NOMO-1 treated with dmso at 0.1 percent for 144 hours (cell line): ENCODE results near the gene COL4A2.

Experiments used
- DNase-seq: peaks from one replicate; lab custom pipeline; 2025; ENCODE audit not compliant: unreplicated experiment; lab: John Stamatoyannopoulos, UW

COL4A2 gene

DNA sequence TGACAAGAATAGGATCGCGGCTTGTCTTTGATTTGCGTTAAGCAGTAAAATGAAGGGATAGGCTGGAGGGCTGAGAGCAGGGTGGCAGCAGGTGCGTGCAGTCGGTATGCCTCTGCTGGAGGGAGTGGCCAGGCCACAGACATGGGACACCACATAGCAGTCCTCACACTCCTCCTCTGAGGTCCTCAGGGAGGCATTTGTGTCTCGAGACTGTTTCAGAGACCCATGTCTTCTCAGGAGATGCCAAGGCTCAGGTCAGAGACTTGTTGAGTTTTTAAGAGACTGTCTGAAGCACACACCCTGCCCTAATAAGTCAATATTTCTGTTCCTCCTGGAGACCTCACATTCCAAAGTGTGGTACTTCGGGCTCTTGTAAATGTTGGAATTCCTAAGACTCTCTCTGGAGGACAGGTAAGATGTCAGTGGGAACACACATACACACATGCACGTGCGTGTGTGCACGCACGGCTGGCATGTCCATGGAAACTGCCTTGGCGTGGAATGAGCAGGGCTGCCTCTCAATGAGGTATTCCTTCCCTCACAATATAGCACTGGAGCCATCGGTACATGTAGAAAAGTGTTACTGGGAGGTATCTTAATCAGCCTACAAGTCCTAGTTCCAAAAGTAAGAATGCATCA, 46.4 kb downstream of the COL4A2 start:
- no peak for DNase-seq

DNA sequence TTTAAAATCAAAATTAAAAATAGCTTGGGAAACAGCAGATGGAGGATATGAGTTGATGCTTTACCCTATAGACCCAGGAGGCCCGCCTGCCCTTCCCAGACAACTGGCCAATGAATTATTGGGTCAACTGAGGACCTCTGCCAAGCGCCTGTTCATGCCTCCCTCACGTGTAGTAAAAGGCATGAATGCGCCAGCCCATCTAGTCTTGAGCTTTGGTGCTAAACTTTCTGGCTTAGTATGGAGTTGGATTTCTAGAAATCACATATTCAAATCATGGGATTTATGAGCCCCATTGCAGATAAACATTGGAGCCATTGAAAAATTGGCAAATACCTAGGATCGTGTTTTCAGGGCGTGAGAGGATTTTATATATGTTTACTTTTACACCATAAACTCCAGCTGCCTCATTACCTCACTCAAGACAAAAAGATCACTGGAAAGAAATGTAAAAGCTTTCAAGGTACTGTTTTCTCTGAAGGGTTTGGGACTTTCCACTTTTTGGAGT, 47.1 kb downstream of the COL4A2 start:
- no peak for DNase-seq

DNA sequence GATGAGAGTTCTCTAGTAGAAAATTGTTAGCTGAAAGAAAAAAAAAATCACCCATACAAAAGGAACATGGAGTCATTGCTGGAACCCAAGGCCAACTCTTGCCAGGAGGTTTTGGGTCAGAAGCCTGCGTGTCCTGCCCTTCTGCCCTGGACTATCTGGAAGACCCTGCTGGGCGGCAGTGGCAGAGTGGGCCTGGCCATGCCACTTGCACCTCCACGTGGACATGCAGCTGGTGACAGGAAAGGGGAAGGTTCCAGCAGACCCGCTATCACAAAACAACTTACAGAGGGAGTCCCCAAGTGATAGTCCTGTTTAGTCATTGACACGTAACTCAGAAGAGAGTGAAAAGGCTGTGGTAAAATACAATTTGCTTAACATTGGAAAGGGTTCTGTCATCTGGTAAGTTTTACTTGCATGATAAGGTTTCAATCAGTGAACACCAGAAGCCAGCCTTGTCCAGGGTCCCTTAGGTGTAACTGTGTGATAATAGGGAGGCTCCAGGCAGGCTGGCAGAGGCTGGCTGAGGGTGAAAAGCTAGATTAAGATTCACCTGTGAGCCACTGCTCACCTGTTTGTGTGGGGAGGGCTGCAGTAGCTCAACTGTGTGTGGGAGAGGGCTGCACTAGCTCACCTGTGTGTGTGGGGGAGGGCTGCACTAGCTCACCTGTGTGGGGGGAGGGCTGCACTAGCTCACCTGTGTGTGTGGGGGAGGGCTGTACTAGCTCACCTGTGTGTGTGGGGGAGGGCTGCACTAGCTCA, 47.8 kb downstream of the COL4A2 start:
- no peak for DNase-seq

DNA sequence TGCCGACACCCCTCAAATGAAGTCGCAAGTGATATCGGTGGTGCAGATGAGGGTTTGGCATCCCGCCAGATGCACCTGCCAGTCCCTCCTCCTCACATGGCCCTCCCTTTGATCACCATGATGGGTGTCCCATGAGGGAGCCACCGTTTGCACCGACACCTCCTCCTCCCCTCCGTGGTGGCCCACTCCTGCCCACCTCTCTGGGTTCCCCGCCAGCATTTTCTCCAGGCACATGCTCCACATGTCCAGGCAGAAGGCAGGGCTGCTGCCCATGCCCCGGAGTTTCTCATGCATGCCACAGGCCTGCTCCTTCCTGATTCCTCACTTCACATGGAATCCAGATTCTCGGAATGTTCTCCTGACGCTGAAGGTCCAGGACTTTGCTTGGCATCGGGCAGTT, 49.3 kb downstream of the COL4A2 start:
- no peak for DNase-seq

DNA sequence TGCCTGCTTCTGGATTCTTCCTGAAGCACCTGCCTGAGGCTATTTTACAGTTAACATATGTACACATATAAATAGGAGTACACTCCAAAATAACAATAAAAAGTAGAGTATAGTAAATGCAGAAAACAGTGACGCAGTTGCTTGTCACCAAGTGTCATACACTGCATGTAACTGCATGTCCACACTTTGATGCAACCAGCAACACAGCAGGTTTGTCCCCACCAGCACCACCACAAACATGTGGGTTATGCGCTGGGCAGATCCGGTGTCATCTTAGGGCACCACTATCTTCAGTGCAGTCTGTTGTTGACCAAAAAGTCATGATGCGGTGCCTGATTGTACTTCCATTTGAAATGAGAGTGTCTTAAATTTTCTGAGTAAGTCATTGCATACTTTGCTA, 51.3 kb downstream of the COL4A2 start:
- DNase-seq = no peak

DNA sequence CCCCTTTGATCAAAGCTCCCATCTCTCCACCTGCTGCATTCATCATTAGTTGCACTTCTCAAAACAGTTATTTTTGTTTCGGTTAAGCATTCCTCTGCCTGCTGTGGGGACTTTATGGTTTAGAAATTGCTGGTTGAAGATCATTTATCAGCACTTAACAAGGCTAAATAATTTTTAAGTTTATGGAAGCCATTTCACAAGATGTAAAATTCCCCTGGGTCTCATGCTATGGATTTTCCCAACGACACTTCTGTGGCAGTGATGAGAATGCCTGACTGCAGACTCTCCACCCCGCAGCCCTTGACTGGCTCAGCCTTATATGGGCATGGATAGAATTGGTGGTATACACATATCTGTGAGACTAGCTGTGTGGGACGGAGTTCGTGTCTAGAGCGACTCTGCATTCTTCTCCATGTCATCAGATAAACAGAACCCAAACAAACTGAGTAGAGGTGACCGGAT, 52.8 kb downstream of the COL4A2 start:
- DNase-seq = no peak

DNA sequence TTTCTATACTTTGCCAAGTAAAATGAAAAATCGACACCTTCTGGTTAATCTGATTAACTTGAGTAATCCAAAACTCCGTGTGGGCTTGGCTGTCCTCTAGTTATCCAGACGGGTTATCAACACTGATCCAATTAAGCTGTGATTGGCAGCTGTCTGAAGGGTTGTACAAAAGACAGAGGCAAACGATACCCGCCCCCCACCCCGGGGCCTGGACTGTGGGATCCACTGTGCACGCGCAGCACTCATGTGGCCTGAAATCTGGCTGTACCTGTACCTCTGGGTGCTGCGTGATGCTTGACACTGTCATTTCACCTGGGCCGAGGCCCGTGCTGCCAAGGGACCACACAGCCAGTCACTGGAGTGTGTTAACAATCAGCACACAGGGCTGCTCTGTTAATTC, 53.5 kb downstream of the COL4A2 start:
- DNase-seq = no peak

DNA sequence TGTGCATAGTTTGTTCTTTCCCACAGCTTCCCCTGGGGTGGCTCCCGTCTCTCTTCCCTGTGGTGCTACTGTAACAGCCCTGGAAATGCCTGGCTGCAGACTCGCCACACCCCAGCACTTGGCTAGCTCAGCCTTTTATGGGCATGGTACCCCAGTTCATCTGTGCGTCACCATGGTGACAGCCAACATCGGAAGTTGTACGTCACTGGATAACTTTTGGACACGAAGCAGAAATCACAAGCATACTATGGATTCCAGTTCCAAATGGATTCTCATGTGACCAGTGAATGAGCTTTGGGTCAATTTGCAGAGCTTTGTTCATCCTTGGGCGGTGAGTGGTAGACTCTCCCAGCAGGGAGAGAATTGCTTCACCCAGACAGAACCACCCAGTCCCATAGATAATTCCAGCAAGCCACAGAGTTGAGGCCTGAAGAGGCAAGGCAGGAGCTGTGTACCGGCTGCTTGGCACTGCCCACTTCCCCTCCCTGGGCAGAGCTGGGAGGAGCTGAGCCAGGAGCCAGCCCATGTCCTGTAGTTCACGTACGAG, 54.4 kb downstream of the COL4A2 start:
- no peak for DNase-seq

DNA sequence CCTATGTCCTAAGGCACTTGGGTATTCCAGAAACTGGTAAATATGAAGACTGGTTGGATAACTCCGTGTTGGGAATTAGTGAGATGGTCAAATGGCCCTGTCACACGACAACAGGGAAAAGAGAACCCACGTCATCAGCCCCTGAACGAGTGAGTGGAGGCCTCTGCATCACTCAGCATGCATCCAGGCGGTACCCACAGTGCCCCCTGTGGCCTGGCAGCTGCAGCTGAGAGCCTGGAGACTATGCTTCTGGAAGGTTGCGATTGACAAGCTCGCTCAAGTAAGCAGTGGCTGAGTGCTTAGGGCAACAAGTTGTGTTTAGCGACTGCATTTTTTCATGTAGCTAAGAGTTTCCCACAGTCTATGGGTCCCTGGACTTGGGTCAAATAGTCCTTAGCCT, 55.9 kb downstream of the COL4A2 start:
- DNase-seq = no peak

DNA sequence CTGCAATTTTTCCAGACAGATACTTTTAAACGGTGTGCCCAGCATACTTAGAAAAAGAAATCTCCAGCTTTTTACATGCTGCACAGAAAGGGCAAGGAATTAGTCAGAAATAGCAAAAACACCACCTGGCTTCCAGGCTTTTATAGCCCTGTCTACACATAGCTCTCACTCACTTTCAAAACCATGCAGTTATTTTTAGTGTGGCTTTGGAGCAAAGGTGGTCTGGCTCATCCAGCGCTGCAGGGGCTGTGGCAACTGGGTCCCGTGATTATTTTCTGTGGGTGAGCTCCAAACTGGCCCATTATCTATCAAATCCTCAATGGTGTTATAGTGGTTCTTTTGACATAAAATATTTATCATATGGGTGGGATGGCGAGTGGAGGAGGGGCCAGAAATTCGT, 57.0 kb downstream of the COL4A2 start:
- DNase-seq = no peak

DNA sequence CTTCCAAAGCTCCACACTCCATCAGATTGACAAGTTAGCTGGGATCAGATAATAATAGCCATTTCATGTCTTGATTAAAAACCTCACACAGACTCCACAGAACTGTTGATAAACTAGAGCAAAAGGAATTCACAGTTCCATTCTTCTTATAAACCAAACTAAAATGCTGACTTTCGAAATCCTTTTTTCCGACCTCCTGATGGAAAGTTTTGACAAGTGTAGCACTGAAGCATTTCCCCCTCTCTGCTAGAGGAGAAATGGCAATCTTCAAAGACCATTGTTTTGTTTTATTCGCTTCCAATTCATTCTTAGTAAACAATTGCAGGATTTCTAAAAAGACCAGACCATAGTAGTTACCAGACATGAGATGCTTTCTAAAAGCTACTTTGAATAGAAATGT, 58.8 kb downstream of the COL4A2 start:
- no peak for DNase-seq

DNA sequence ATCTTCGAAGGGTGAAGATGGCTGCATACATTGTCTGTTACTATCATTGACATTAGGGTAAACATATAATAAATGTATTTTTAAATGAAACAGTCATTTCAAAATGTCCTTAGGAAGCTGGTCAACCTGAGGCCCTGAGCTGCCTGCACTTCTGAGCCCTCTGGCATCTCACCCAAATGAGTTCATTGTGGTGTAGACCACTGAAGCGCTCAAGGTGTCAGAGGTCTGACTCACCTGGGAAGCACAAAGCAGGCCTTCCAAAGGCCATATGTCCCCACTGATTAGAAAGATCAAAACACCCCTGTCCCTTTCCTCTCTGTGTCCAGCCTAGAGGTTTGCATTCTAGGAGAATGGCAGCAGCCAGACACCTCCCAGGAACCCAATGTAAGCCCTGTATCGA, 59.6 kb downstream of the COL4A2 start:
- DNase-seq = no peak

DNA sequence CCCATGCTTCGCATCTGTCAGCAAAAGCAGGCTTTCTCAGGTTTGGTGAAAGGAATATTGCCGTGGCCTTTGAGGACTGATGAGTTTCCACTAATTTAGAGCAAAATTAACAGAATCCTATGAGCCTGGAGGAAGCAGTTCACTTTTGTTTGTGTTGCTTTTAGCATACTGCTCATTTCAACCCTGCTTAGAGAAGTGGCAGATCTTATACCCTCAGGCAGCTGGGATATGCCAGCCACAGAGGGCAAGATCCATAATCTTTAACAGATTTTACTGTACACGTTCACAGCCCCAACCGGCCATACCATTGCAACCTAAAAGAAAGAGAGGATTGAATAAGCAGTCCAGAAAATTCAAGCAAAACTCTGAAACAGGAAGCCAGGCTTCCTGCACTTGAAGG, 60.5 kb downstream of the COL4A2 start:
- DNase-seq = no peak

DNA sequence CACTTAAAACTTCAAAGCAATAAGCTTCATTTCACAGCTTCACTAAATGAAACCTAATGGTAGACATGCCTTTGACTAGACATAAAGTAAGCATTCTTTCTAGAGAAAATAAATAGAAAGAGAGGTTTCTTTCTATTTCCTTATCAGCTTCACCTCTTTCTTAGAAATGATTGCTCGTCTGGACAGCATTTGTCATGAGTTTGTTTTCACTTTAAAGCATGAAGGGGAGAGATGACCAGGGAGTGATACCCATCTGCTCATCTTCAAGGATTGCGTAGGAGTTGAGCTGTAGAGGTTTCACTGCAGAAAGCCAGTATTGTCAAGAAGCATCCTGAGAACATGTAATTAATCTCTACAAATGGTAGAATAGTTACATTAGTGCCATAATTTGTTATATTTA, 61.3 kb downstream of the COL4A2 start:
- no peak for DNase-seq

DNA sequence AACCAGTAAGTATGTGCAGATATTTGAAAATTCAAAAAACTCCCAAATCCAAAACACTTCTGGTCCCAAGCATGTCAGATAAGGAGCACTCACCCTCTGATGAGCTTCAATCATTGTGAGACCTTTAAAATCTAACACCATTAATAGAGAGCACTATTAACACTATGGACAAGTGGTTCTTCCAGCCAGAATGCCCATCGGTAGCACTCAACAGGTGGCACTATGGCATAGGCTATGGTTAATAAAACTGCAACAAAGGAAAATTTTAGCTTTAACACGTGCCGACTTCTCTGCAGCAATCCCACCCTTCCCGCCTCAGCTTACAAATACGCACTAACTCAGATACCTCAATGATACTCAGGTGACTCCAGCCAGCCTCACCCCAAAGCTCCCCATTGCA, 62.3 kb downstream of the COL4A2 start:
- DNase-seq = no peak

DNA sequence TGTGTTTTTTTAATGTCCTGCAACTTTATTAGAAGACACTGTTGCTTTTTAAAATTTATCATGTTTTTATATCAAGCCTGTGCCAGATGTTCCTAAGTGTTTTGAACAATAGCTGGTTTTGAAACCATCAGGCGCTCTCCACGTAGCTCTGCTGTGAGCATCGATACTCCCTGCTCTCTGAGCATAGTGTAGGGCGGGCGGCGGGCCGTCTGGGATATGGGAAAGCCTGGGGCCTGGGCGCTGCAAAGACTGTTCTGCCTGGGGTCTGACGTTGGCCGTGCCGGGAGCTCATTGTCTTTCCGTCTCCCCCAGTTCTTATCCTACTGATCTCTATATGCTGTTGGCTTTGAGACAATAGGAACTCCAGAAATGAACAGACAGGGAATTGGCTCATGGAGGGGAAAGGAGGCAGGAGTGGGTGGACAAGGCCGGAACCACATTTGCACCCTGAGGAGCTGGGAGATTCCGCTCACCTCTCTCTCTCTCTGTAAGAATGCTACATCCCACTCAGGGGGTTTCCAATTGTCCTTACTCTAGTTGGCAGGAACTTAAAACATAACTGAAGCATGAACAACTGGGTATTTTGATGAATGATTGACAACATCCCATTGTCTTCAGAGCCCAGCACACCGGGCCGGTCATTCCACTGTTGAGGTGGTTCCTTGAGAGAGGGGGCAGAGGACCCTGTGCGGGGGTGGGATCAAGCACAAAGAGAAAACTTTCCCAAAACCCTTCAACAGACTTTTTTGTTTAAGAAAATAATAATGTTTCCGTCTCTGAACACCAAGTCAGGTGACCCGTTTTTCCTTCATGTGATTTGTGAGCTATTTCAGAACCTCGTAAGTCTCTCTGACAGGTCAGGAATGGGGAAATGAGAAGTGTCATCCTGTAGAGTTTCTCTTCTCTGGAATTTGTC, 64.7 kb downstream of the COL4A2 start:
- no peak for DNase-seq

DNA sequence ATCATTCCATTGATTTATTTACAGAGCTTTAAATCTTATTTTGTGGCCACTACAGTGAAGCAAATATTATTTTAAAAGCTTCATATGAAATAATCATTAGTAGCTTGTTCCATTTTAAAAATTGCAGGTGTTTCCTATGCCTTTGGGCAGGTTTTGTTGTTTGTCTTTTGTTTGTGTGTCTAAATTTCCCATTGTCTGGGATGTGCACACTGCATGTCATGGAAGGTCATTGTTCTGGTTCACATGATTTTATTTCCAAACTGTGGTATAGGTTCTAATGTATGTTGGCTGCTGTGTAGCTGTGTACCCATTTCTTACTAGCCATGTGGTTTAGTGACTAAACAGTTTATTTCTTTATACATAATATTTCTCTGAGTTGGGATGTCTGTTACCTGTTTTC, 65.6 kb downstream of the COL4A2 start:
- DNase-seq = no peak

DNA sequence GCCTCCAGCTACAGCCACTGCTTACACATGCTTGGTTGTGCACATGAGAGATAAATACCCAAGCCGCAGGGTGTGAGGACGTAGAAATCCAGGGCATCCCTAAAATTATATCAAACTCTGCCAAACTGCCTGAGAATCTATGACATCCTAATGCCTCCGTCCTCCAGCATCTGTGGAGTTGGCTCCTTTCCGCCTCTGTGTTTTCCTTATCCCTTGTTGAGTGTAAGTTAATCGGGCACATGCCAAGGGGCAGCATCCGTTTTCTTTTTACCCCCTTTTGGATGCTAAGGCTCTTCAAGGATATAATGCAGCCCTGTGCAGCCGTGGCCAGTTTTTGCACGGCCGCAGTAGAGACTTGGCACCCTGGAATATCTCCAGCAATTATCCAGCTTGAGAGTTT, 66.5 kb downstream of the COL4A2 start:
- DNase-seq = no peak

DNA sequence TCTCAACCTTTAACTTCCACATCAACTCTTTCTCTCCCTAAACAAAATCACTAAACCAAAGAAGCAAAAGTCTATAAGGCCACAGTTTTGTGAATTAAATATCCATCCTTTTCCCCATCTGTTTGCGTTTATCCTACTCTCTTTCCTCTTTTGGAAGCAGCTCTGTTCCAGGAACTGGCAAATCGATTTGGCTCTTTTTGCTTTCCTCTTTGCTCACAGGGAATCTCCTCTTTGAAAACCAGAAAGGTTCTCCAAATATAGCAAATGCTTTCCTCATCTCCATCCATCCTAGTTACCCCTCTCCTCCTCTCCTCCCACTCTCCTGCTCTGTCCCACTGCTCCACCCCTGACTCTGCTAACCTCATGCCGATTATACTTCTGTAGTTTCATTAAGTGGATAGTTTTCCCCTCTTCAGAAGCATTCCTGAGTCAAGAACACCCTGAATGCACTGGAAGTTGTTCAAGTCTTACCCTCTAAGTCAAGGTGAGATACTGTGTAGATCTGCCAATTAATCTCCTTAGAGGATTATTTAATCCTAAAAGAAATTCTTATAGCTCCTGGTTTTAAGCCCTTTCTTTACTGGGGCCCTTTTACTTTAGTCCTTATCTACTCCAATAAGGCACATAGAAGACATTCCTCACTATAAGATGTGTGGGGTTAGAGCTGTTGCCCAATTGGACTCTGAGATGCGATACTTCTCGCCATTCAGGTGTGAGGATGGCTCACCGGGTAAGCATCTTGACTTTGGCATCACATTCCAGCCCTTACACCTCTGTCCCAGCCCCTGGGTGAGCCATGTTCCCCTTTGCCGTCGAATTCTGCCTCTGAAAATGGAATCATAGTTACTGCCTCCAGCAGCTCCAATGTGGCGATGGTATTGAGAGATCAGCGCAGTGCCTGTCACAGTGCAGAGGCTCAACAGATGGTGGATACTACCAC, 67.6 kb downstream of the COL4A2 start:
- no peak for DNase-seq

DNA sequence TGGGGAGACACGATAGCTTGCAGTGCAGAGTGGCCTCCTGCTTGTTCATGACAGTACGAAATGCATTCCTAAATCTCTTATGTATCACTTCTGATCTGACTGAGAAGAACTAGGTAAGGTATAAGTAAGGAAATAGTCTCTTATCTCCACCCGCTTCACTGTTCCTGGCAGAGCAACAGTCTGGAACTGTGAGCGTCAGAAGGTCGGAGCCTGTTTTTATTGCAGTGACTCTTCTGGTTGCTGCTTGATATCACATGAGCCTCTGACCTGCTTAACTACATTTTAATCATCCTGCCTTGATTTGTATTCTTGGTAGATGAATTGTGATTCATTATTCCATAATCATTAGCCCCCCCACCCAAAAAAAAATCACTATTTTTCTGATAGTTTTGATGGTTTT, 69.0 kb downstream of the COL4A2 start:
- DNase-seq = no peak
